HEK293 (cell line): ENCODE measurements around the gene LEPR.

Experiments
- ATF2 ChIP-seq: fragments of 450-650 bp; formaldehyde crosslinking; IDR thresholded peaks from 2 replicates; pipeline ENCODE4 v1.5.1; 2016; ENCODE audit warnings: missing biosample characterization, missing genetic modification characterization, low read depth
- ELK4 ChIP-seq: IDR thresholded peaks from 2 replicates; pipeline ENCODE4 v1.6.1; 2011; ENCODE audit warnings: mild to moderate bottlenecking, low read depth, low read length, borderline replicate concordance
- ZNF138 ChIP-seq: fragments of 450-650 bp; formaldehyde crosslinking; IDR thresholded peaks from 2 replicates; pipeline ENCODE4 v1.5.1; 2016; ENCODE audit warnings: missing biosample characterization, missing genetic modification characterization, borderline replicate concordance
- ZNF426 ChIP-seq: fragments of 450-650 bp; formaldehyde crosslinking; IDR thresholded peaks from 2 replicates; pipeline ENCODE4 v1.5.1; 2017; ENCODE audit warnings: missing biosample characterization, missing genetic modification characterization, mild to moderate bottlenecking, inconsistent platforms, moderate library complexity
- TF ChIP-seq, protein P1 (sequence below): fragments of 450-650 bp; formaldehyde crosslinking; IDR thresholded peaks from 2 replicates; pipeline ENCODE4 v1.5.1; 2016; ENCODE audit warnings: missing biosample characterization, missing genetic modification characterization
- TF ChIP-seq, protein P2 (sequence below): fragments of 450-650 bp; formaldehyde crosslinking; IDR thresholded peaks from 2 replicates; pipeline ENCODE4 v1.5.1; 2016; ENCODE audit warnings: missing biosample characterization, missing genetic modification characterization

GRCh38 chr1:65437616-65438015, 17.1 kb downstream of the LEPR start:
- TF ChIP-seq ELK4 (no peak), ZNF426 (tag by site-specific recombination) (no peak), ZNF138 (tag by site-specific recombination) (no peak), ATF2 (tag by site-specific recombination) (no peak)
- TF ChIP-seq, protein P1, sequence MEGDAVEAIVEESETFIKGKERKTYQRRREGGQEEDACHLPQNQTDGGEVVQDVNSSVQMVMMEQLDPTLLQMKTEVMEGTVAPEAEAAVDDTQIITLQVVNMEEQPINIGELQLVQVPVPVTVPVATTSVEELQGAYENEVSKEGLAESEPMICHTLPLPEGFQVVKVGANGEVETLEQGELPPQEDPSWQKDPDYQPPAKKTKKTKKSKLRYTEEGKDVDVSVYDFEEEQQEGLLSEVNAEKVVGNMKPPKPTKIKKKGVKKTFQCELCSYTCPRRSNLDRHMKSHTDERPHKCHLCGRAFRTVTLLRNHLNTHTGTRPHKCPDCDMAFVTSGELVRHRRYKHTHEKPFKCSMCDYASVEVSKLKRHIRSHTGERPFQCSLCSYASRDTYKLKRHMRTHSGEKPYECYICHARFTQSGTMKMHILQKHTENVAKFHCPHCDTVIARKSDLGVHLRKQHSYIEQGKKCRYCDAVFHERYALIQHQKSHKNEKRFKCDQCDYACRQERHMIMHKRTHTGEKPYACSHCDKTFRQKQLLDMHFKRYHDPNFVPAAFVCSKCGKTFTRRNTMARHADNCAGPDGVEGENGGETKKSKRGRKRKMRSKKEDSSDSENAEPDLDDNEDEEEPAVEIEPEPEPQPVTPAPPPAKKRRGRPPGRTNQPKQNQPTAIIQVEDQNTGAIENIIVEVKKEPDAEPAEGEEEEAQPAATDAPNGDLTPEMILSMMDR (tag by site-specific recombination): no peak
- TF ChIP-seq, protein P2, sequence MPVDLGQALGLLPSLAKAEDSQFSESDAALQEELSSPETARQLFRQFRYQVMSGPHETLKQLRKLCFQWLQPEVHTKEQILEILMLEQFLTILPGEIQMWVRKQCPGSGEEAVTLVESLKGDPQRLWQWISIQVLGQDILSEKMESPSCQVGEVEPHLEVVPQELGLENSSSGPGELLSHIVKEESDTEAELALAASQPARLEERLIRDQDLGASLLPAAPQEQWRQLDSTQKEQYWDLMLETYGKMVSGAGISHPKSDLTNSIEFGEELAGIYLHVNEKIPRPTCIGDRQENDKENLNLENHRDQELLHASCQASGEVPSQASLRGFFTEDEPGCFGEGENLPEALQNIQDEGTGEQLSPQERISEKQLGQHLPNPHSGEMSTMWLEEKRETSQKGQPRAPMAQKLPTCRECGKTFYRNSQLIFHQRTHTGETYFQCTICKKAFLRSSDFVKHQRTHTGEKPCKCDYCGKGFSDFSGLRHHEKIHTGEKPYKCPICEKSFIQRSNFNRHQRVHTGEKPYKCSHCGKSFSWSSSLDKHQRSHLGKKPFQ (tag by site-specific recombination): no peak
